Measurements from ENCODE around the gene EDDM3A. TPM values are rescaled to one million over a fixed set of nuclear protein-coding genes. Genes with fewer than 3 reads are reported as not detected.

EDDM3A gene
- total and polyA plus RNA-seq, 2 of the 4 experiments (the other 2 are of a cell fraction): not detected

DNA sequence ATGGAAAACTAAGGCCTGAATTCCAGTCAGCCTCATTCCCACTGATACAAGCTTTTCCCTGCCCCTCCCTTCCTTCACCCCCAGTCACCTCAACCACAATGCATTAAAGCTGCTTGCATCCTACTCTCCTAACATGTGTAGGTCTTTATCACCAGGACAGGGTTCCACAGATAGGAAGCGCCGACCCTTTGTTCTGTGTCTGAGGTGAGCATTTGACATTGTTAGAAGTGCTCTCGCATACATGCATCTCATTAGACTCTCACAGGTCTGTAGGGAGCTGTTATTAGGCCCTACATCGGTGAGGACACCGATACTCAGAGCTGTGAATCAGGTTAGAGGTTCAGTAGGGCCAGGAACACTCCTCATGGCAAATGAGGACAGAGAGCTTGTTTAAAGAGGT lies 13.2 kb upstream of the EDDM3A start:
- TF ChIP-seq CHD1 (IDR thresholded peaks at IDR 0.05; ENCODE audit: low read depth, low read length) (no peak), POLR2A (IDR thresholded peaks at IDR 0.05; ENCODE audit: low read depth, low read length) (no peak), MAFK (IDR thresholded peaks at IDR 0.05; ENCODE audit: low read depth, low read length) (no peak), MXI1 (IDR thresholded peaks at IDR 0.05; ENCODE audit: borderline replicate concordance, low read depth, low read length) (no peak), RFX5 (IDR thresholded peaks at IDR 0.05; ENCODE audit: low read depth, low read length) (no peak), RAD21 (IDR thresholded peaks at IDR 0.05; ENCODE audit: low read length) (no peak), NFE2L2 (IDR thresholded peaks at IDR 0.05; ENCODE audit: low read depth, low read length) (no peak), RCOR1 (IDR thresholded peaks at IDR 0.05; ENCODE audit: insufficient replicate concordance, low read length) (no peak), FOS (IDR thresholded peaks at IDR 0.05; ENCODE audit: low read depth, low read length) (no peak), CEBPB (IDR thresholded peaks at IDR 0.05; ENCODE audit: low read depth, low read length) (no peak), BHLHE40 (IDR thresholded peaks at IDR 0.05; ENCODE audit: low read depth, low read length) (no peak), SMC3 (IDR thresholded peaks at IDR 0.05; ENCODE audit: low read depth, low read length) (no peak), MAZ (IDR thresholded peaks at IDR 0.05; ENCODE audit: borderline replicate concordance, low read depth, low read length) (no peak)
- TF ChIP-seq, protein P1, sequence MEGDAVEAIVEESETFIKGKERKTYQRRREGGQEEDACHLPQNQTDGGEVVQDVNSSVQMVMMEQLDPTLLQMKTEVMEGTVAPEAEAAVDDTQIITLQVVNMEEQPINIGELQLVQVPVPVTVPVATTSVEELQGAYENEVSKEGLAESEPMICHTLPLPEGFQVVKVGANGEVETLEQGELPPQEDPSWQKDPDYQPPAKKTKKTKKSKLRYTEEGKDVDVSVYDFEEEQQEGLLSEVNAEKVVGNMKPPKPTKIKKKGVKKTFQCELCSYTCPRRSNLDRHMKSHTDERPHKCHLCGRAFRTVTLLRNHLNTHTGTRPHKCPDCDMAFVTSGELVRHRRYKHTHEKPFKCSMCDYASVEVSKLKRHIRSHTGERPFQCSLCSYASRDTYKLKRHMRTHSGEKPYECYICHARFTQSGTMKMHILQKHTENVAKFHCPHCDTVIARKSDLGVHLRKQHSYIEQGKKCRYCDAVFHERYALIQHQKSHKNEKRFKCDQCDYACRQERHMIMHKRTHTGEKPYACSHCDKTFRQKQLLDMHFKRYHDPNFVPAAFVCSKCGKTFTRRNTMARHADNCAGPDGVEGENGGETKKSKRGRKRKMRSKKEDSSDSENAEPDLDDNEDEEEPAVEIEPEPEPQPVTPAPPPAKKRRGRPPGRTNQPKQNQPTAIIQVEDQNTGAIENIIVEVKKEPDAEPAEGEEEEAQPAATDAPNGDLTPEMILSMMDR (conservative IDR thresholded peaks at IDR 0.05; ENCODE audit: low read depth, low read length): no peak
- TF ChIP-seq, protein P2, sequence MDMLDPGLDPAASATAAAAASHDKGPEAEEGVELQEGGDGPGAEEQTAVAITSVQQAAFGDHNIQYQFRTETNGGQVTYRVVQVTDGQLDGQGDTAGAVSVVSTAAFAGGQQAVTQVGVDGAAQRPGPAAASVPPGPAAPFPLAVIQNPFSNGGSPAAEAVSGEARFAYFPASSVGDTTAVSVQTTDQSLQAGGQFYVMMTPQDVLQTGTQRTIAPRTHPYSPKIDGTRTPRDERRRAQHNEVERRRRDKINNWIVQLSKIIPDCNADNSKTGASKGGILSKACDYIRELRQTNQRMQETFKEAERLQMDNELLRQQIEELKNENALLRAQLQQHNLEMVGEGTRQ (IDR thresholded peaks at IDR 0.05; ENCODE audit: low read depth, low read length): no peak
- TF ChIP-seq, protein P3, sequence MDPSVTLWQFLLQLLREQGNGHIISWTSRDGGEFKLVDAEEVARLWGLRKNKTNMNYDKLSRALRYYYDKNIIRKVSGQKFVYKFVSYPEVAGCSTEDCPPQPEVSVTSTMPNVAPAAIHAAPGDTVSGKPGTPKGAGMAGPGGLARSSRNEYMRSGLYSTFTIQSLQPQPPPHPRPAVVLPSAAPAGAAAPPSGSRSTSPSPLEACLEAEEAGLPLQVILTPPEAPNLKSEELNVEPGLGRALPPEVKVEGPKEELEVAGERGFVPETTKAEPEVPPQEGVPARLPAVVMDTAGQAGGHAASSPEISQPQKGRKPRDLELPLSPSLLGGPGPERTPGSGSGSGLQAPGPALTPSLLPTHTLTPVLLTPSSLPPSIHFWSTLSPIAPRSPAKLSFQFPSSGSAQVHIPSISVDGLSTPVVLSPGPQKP (IDR thresholded peaks at IDR 0.05; ENCODE audit: borderline replicate concordance, low read depth, low read length): no peak
- no CpG with 5 or more reads among the region's 5 CpGs for WGBS, 2 experiments (ENCODE audit: extremely low coverage in 2 of 2, insufficient read length in 1 of 2)

More for the DNA sequence above, 13.2 kb upstream of the EDDM3A start:
- no peak overlapping the region for H3K9ac ChIP-seq (ENCODE audit: low read depth, low read length)
- H4K5ac ChIP-seq (ENCODE audit: low read depth, low read length): no peak overlapping the region
- H3K27me3 ChIP-seq (ENCODE audit: control insufficient read depth, insufficient read depth, low read length): no peaks in the 10 kb centered on the region
- H2AFZ ChIP-seq (replicated peaks; ENCODE audit: low read length, poor library complexity): no peak overlapping the region
- H3K56ac ChIP-seq (ENCODE audit: extremely low read depth, insufficient read depth, low read length): no peak overlapping the region
- H3K9me1 ChIP-seq (ENCODE audit: insufficient read depth, low read length): no peaks in the 10 kb centered on the region
- DNase-seq (no peak), ATAC-seq (ENCODE audit: low read depth) (no peak)
- H4K91ac ChIP-seq (ENCODE audit: insufficient read depth, low read depth, low read length): no peak overlapping the region
- no peak overlapping the region for H2BK20ac ChIP-seq (ENCODE audit: low read depth, low read length)
- CTCF ChIA-PET: no interaction called here
- H3K4ac ChIP-seq (ENCODE audit: low read depth, low read length): no peak overlapping the region
- H3K27ac ChIP-seq (ENCODE audit: insufficient read depth, low read length): no peak overlapping the region
- dilution Hi-C loops (cut with HindIII; ENCODE audit: low sequenced_read_pairs, unreplicated experiment) (no loop called here), in situ Hi-C loops (cut with MboI; ENCODE audit: low sequenced_read_pairs) (no loop called here), intact Hi-C loops (cut with micrococcal nuclease) (no loop called here)
- no peak overlapping the region for H2BK15ac ChIP-seq (ENCODE audit: low read depth, low read length)
- no peaks in the 10 kb centered on the region for H3K9me3 ChIP-seq (ENCODE audit: control insufficient read depth, insufficient read depth, low read length)
- no peak overlapping the region for H2BK120ac ChIP-seq (ENCODE audit: low read depth, low read length)
- H2AK5ac ChIP-seq (ENCODE audit: low read depth, low read length): no peak overlapping the region
- no peak overlapping the region for H3K4me3 ChIP-seq (ENCODE audit: insufficient read depth, low read depth, low read length)
- no peaks in the 10 kb centered on the region for H3K36me3 ChIP-seq (ENCODE audit: control insufficient read depth, insufficient read depth, low read length)
- no peak overlapping the region for H3K23ac ChIP-seq (ENCODE audit: low read depth, low read length)
- no peaks in the 10 kb centered on the region for H3K4me1 ChIP-seq (ENCODE audit: control insufficient read depth, insufficient read depth, low read length)
- H3K18ac ChIP-seq (ENCODE audit: low read depth, low read length): no peak overlapping the region
- no peak overlapping the region for H4K8ac ChIP-seq (ENCODE audit: low read depth in 2 of 2, low read length in 2 of 2)
- H2BK5ac ChIP-seq (ENCODE audit: low read depth, low read length, poor library complexity, severe bottlenecking): no peak overlapping the region
- POLR2A ChIA-PET (ENCODE audit: unreplicated experiment): no interaction called here
- H4K20me1 ChIP-seq (ENCODE audit: insufficient read depth, low read length): no peaks in the 10 kb centered on the region
- H2AK9ac ChIP-seq (replicated peaks; ENCODE audit: low read depth, low read length, poor library complexity): no peak overlapping the region
- no peak overlapping the region for H3K4me2 ChIP-seq (ENCODE audit: low read depth, low read length)
- H3K14ac ChIP-seq (replicated peaks; ENCODE audit: low read depth, low read length): no peak overlapping the region
- BruUV-seq (replicated peaks): no TSS peak
- H3K79me1 ChIP-seq (ENCODE audit: low read depth in 1 of 2, low read length in 2 of 2): no peaks in the 10 kb centered on the region

Data from IMR-90 (cell line).